HEK293 (cell line): Measurements from ENCODE around the gene LRRC43.
"Not testable (repeated sequence)": the region's sequence is repeated elsewhere in the genome, so short reads cannot be mapped to it uniquely, and the experiment has no call there.

Experiments
- CTCF ChIA-PET: fragments of 350-600 bp; formaldehyde crosslinking; extraction: SDS; loops from one replicate; lab custom pipeline; 2021; ENCODE audit warnings: antibody characterized with exemption; lab: Yijun Ruan, JAX
- POLR2A ChIA-PET: fragments of 300-600 bp; formaldehyde crosslinking; extraction: SDS; loops from one replicate; lab custom pipeline; 2020; ENCODE audit warnings: antibody characterized with exemption, inconsistent platforms; lab: Yijun Ruan, JAX
- H3K27ac ChIP-seq: fragments of 200-500 bp; sonication (Bioruptor generic); 2 replicates; pipeline ENCODE4 v1.5.1; 2014; ENCODE audit warnings: low read depth, low read length, control low read depth, inconsistent platforms; ENCODE audit errors: extremely low read depth
- H3K36me3 ChIP-seq, 2 experiments: fragments of 200-500 bp in 1 of 2; sonication (Bioruptor generic) in 1 of 2; 1 replicate in 1 of 2; 2 replicates in 1 of 2; pipeline ENCODE4 v1.5.1; 2014 to 2017; ENCODE audit warnings: inconsistent platforms in 2 of 2, low read length in 2 of 2; ENCODE audit not compliant: control insufficient read depth in 2 of 2, insufficient read depth in 1 of 2
- H3K4me1 ChIP-seq: fragments of 200-500 bp; sonication (Bioruptor generic); 2 replicates; pipeline ENCODE4 v1.5.1; 2014; ENCODE audit warnings: mild to moderate bottlenecking, low read length, inconsistent platforms; ENCODE audit not compliant: control insufficient read depth, insufficient read depth
- H3K4me3 ChIP-seq: 2 replicates; pipeline ENCODE4 v1.5.1; 2011; ENCODE audit warnings: low read depth, mild to moderate bottlenecking, control low read depth, low read length, moderate library complexity
- H3K9me3 ChIP-seq: fragments of 200-500 bp; sonication (Bioruptor generic); 2 replicates; pipeline ENCODE4 v1.5.1; 2014; ENCODE audit warnings: low read depth, low read length, inconsistent platforms; ENCODE audit not compliant: control insufficient read depth, insufficient read depth
- BCL6B ChIP-seq: fragments of 450-650 bp; formaldehyde crosslinking; IDR thresholded peaks from 2 replicates; pipeline ENCODE4 v1.5.1; 2017; ENCODE audit warnings: missing biosample characterization, missing genetic modification characterization
- KLF1 ChIP-seq: fragments of 450-650 bp; formaldehyde crosslinking; IDR thresholded peaks from 2 replicates; pipeline ENCODE4 v1.5.1; 2016; ENCODE audit warnings: missing biosample characterization, missing genetic modification characterization
- KLF16 ChIP-seq: fragments of 450-650 bp; formaldehyde crosslinking; IDR thresholded peaks from 2 replicates; pipeline ENCODE4 v1.5.1; 2017; ENCODE audit warnings: missing biosample characterization, missing genetic modification characterization
- SCRT2 ChIP-seq: fragments of 450-650 bp; formaldehyde crosslinking; IDR thresholded peaks from 2 replicates; pipeline ENCODE4 v1.5.1; 2016; ENCODE audit warnings: missing biosample characterization, missing genetic modification characterization
- ZNF112 ChIP-seq: fragments of 450-650 bp; formaldehyde crosslinking; IDR thresholded peaks from 2 replicates; pipeline ENCODE4 v1.5.0; 2017; ENCODE audit warnings: missing biosample characterization, missing genetic modification characterization
- ZNF121 ChIP-seq: fragments of 450-650 bp; formaldehyde crosslinking; IDR thresholded peaks from 2 replicates; pipeline ENCODE4 v1.5.1; 2016; ENCODE audit warnings: missing biosample characterization, missing genetic modification characterization
- ZNF292 ChIP-seq: fragments of 450-650 bp; formaldehyde crosslinking; IDR thresholded peaks from 2 replicates; pipeline ENCODE4 v1.5.1; 2016; ENCODE audit warnings: low read depth, missing biosample characterization, missing genetic modification characterization, borderline replicate concordance
- ZNF391 ChIP-seq: fragments of 450-650 bp; formaldehyde crosslinking; IDR thresholded peaks from 2 replicates; pipeline ENCODE4 v1.5.1; 2016; ENCODE audit warnings: low read depth, missing biosample characterization, missing genetic modification characterization, borderline replicate concordance
- ZNF529 ChIP-seq: fragments of 450-650 bp; formaldehyde crosslinking; IDR thresholded peaks from 2 replicates; pipeline ENCODE4 v1.5.1; 2017; ENCODE audit warnings: missing genetic modification characterization, missing biosample characterization; ENCODE audit not compliant: insufficient replicate concordance
- ZNF571 ChIP-seq: fragments of 450-650 bp; formaldehyde crosslinking; IDR thresholded peaks from 2 replicates; pipeline ENCODE4 v1.5.0; 2017; ENCODE audit warnings: missing biosample characterization, missing genetic modification characterization
- ZSCAN18 ChIP-seq: fragments of 450-650 bp; formaldehyde crosslinking; IDR thresholded peaks from 2 replicates; pipeline ENCODE4 v1.5.1; 2016; ENCODE audit warnings: missing biosample characterization, missing genetic modification characterization
- ZSCAN5A ChIP-seq: fragments of 450-650 bp; formaldehyde crosslinking; IDR thresholded peaks from 2 replicates; pipeline ENCODE4 v1.5.1; 2016; ENCODE audit warnings: missing biosample characterization, missing genetic modification characterization
- ZXDB ChIP-seq: fragments of 450-650 bp; formaldehyde crosslinking; IDR thresholded peaks from 2 replicates; pipeline ENCODE4 v1.5.1; 2016; ENCODE audit warnings: missing biosample characterization, missing genetic modification characterization

LRRC43 gene

GRCh38 chr12:122171399-122171798, 11.5 kb upstream of the LRRC43 start:
- no peak overlapping the region for H3K4me3 ChIP-seq
- TF ChIP-seq ZNF121 (tag by site-specific recombination) (peak; percentile 83), ZNF571 (tag by site-specific recombination) (no peak)
- CTCF ChIA-PET = interaction anchor here (1.4 to 1.7 kb wide), 2 partner anchors 20 to 117 kb away, joined by 3 to 5 read pairs; no protein-coding TSS in a partner anchor
- H3K27ac ChIP-seq = no peak overlapping the region
- H3K36me3 ChIP-seq = no peaks in the 10 kb centered on the region
- POLR2A ChIA-PET = no interaction called here
- no peaks in the 10 kb centered on the region for H3K4me1 ChIP-seq
- no peaks in the 10 kb centered on the region for H3K9me3 ChIP-seq

GRCh38 chr12:122172262-122172939, 10.5 kb upstream of the LRRC43 start:
- H3K9me3 ChIP-seq = no peaks in the 10 kb centered on the region
- H3K27ac ChIP-seq = no peak overlapping the region
- ChIA-PET POLR2A (no interaction called here), CTCF (interaction anchor here (1.4 to 1.7 kb wide), 2 partner anchors 19 to 118 kb away, joined by 3 to 5 read pairs; no protein-coding TSS in a partner anchor)
- TF ChIP-seq SCRT2 (tag by site-specific recombination) (0 out of 2 replicates have a peak, but pooled peaks have one; percentile 38), ZSCAN18 (tag by site-specific recombination) (no peak), KLF1 (tag by site-specific recombination) (no peak)
- no peaks in the 10 kb centered on the region for H3K4me1 ChIP-seq
- H3K4me3 ChIP-seq = no peak overlapping the region
- H3K36me3 ChIP-seq = no peaks in the 10 kb centered on the region

GRCh38 chr12:122174155-122174845, 8.6 kb upstream of the LRRC43 start, which contains the start of gene IL31:
IL31 (minus strand) TSS chr12:122174221; CDS start chr12:122174172, 49 bp downstream.
- Histone ChIP-seq H3K9me3 (no peaks in the 10 kb centered on the region), H3K36me3 (no peaks in the 10 kb centered on the region), H3K4me3 (no peak within 1 kb of the TSS), H3K27ac (no peak within 1 kb of the TSS), H3K4me1 (no peaks in the 10 kb centered on the region)
- ChIA-PET CTCF (no interaction called here), POLR2A (no interaction called here)
- TF ChIP-seq ZNF571 (tag by site-specific recombination) (no peak), ZXDB (tag by site-specific recombination) (no peak), ZNF292 (tag by site-specific recombination) (no peak), ZNF112 (tag by site-specific recombination) (no peak), ZNF529 (tag by site-specific recombination) (no peak), KLF16 (tag by site-specific recombination) (no peak), BCL6B (tag by site-specific recombination) (no peak), ZSCAN5A (no peak), ZNF391 (tag by site-specific recombination) (no peak)

- CTCF ChIA-PET = interaction anchor here (0.7 to 2.0 kb wide), 2 partner anchors 14 to 53 kb away, joined by 3 to 8 read pairs; no protein-coding TSS in a partner anchor
- H3K27ac ChIP-seq, H3K36me3 ChIP-seq, H3K4me1 ChIP-seq, H3K4me3 ChIP-seq, POLR2A ChIA-PET, H3K9me3 ChIP-seq: not testable (repeated sequence)
Observed at GRCh38 chr12:122176473-122176872, 6.5 kb upstream of the LRRC43 start.
